RWPE1 (cell line): ENCODE results near the gene PTRH2.

Source experiments
- CTCF ChIA-PET: fragments of 350-600 bp; sonication (Branson Sonifier 250); formaldehyde crosslinking; extraction: SDS; loops from one replicate; lab custom pipeline; 2021; lab: Yijun Ruan, JAX
- POLR2A ChIA-PET: fragments of 400-600 bp; formaldehyde crosslinking; extraction: SDS; loops from one replicate; lab custom pipeline; 2020; ENCODE audit warnings: antibody characterized with exemption; ENCODE audit not compliant: low non-redundant PET; lab: Yijun Ruan, JAX
- DNase-seq: peaks from one replicate; pipeline ENCODE4 v3.0.0; 2012; ENCODE audit warnings: low spot score
- H3K27ac ChIP-seq: fragments of 450-650 bp; 2 replicates; pipeline ENCODE4 v1.5.1; 2017
- CTCF ChIP-seq: fragments of 450-650 bp; conservative IDR thresholded peaks from 2 replicates; pipeline ENCODE4 v1.5.1; 2017; ENCODE audit warnings: low read depth, mild to moderate bottlenecking

The PTRH2 gene

DNA sequence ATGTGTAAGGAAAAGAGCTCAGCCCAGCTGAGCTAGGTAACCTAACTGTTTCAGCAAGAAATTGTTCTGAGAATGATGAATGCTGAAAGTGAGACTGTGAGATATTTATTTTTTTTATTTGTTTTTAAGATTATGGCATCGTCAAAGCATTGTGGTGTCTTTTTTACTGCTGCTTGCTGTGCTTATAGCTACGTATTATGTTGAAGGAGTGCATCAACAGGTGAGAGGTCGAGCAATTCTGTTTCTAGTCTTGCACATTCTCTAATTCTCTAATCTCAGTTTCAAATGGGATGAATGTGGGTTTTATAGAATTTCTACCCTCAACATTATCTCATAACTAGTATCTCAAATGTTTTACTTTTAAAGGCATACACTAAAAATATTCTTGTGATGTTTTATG lies 30.1 kb upstream of the PTRH2 start:
- no peak overlapping the region for H3K27ac ChIP-seq
- ChIA-PET POLR2A (no interaction called here), CTCF (no interaction called here)
- no peak for TF ChIP-seq CTCF
- DNase-seq = no peak

GRCh38 chr17:59734226-59734625 lies 27.0 kb upstream of the PTRH2 start:
- ChIA-PET POLR2A (no interaction called here), CTCF (interaction anchor here (0.6 to 0.9 kb wide), 3 partner anchors 8 to 125 kb away, joined by 3 read pairs; no protein-coding TSS in a partner anchor)
- H3K27ac ChIP-seq = no peak overlapping the region
- no peak for TF ChIP-seq CTCF
- no peak for DNase-seq

GRCh38 chr17:59733697-59734096 lies 26.5 kb upstream of the PTRH2 start:
- H3K27ac ChIP-seq = no peak overlapping the region
- ChIA-PET CTCF (interaction anchor here (0.6 to 0.9 kb wide), 3 partner anchors 9 to 126 kb away, joined by 3 read pairs; no protein-coding TSS in a partner anchor), POLR2A (no interaction called here)
- DNase-seq = no peak
- TF ChIP-seq CTCF = no peak

GRCh38 chr17:59730268-59730834 lies 23.1 kb upstream of the PTRH2 start:
- ChIA-PET CTCF (no interaction called here), POLR2A (no interaction called here)
- H3K27ac ChIP-seq = no peak overlapping the region
- TF ChIP-seq CTCF = no peak
- no peak for DNase-seq

DNA sequence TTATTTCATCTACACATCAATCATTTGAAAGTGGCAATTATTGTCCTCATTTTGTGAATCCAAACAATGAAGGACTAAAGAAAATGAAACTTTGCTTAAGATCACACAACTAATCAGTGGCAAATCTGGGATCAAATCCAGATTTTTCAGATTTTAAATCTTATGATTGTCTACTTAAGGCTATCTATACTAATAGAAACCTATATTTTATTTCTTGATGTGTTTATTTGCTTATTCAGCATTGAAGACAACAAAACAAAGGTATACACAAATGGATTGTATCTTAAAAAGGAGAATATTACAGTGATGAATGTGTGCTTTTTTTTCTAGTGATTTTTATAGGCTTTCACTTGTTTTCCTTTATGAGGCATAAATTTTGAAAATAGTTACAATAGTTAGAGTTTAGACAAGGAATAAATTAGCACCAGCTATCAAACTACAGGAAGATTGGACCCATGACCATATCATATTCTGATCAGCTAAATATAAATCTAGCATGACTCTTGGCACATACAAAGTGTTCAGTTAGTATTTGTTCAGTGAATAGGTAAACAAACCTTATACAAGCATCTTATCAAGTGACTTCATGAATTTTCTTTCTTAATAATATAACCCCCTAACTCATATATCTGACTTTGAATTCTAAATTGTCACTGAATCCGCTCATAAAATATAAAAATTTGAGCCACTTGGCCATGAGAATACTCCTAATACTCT lies 20.7 kb upstream of the PTRH2 start:
- no peak for TF ChIP-seq CTCF
- ChIA-PET CTCF (no interaction called here), POLR2A (no interaction called here)
- DNase-seq = no peak
- no peak overlapping the region for H3K27ac ChIP-seq

DNA sequence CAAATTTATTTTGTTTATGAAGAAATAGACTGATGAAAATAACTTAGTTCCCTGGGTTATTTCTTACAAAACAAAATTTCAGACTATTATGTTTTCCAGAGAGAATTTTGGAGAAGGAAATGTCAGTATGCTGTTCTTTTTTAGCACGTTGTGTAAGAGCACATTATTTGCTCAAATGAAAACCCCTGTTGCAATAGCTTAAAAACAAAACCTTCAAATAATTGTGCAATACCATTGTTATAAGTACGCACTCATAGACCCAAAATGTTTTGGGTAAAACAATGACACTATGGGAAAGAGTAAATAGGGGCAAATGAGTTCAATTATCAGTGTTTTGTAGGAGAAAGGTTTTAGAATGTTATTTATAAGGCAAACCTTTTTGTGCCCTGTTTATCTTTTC lies 18.5 kb upstream of the PTRH2 start:
- TF ChIP-seq CTCF = no peak
- no peak for DNase-seq
- H3K27ac ChIP-seq = no peak overlapping the region
- CTCF ChIA-PET = interaction anchor here (0.6 kb wide), 2 partner anchors 62 to 173 kb away, joined by 3 to 4 read pairs; no protein-coding TSS in a partner anchor
- POLR2A ChIA-PET = no interaction called here
